Effector memory CD8-positive, alpha-beta T cell (primary cell): ENCODE measurements around the gene CABYR.

Experiments
- ATAC-seq: fragments of 150-1000 bp; cut with Tn5 transposase; replicated peaks from 2 replicates; pipeline ENCODE4 v1.10.0; 2021; ENCODE audit warnings: mild to moderate bottlenecking, moderate library complexity
- DNase-seq, 3 experiments: peaks; one replicate each; pipeline ENCODE4 v3.0.0; 2021
- H3K27ac Mint-ChIP-seq, 2 donors: one replicate each; pipeline ENCODE4 v1.8.0; 2022; ENCODE audit warnings: mild to moderate bottlenecking in 2 of 2, mixed read lengths in 2 of 2, moderate library complexity in 2 of 2
- H3K27me3 Mint-ChIP-seq, 2 donors: one replicate each; pipeline ENCODE4 v1.8.0; 2022; ENCODE audit warnings: mixed read lengths in 2 of 2
- H3K36me3 Mint-ChIP-seq: one replicate; pipeline ENCODE4 v1.8.0; 2022; ENCODE audit warnings: mild to moderate bottlenecking, moderate library complexity, mixed read lengths; ENCODE audit not compliant: insufficient read depth
- H3K4me1 Mint-ChIP-seq, 2 donors: one replicate each; pipeline ENCODE4 v1.8.0; 2022; ENCODE audit warnings: low read depth in 2 of 2, mixed read lengths in 2 of 2
- H3K4me3 Mint-ChIP-seq, 2 donors: one replicate each; pipeline ENCODE4 v1.8.0; 2022; ENCODE audit warnings: mild to moderate bottlenecking in 2 of 2, mixed read lengths in 2 of 2, moderate library complexity in 2 of 2
- H3K9me3 Mint-ChIP-seq, 2 donors: one replicate each; pipeline ENCODE4 v1.8.0; 2022; ENCODE audit warnings: mixed read lengths in 2 of 2
- total RNA-seq, 9 experiments: gene quantifications; one replicate each; lab custom pipeline; 2026; lab: John Stamatoyannopoulos, UW

CABYR gene
- total RNA-seq = 0.24 to 6.8 (median 2.0) reads per million in 9 experiments

DNA sequence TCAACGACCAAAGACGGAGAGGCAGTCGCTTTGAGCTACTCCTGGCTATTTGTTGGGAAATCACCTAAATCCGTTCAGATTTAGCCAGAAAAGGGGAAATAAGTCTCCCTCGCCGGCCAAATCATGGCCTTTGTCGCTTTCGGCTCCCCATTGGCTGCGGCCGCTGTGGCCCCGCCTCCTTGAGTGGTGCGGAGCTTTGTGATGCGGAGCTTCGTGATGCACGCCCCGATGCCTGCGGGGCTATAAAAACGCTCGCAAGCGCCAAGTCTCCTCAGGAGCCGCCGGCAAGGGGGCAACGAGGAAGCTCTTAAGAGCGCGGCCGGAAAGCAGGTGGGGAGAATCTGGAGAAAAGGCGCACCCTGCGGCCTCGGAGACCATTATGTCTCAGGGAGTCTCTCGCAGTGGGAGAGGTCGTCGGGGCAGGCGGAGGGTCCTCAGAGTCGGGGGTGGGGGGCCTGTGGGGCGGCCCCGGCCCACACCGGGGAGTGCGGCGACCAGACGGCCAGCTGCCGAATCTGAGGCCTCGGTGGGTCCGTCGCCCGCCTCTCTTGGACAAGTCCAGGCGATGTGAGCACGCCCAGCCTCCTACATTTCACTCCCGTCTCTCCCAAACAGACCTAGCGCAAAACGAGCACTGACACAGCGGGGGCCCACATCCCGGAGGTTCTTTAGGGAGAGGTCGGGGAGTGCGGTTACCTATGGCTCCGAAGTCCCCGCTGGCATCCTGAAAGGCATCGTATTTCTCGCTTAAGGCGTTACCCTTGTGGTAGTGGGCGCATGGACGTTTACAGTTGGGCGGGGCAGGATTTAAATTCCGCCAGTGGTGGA, at the start of gene CABYR:
TSS of gene CABYR (plus strand) at position 274 of the 828 bp plus-strand sequence. CDS start 4,053 bp downstream, outside the sequence.
- peak; percentile 93 for ATAC-seq
- H3K4me1 Mint-ChIP-seq = peaks cover 19 to 30% of the 10 kb centered on the region in 2 donors

DNA sequence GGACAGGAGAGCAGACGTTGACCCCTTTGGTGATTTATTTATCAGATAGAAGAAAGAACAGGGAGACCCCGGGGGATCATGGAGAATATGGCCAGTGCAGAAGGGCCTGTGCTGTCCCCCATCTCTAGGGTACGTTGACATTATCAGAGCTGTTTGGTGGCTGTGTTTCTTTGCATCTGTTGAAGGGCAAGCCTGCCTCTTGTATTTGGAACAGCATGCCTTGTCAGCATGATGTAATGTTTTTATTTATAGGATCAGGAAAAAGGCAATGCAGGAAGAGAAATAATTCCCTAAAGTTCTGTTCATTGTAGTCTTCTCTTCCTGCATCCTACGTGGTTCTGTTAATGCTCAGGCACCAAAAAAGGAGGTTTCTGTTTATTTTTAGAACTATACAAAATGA, 49.8 kb upstream of the CABYR start:
- H3K4me1 Mint-ChIP-seq = peaks cover 29 to 37% of the 10 kb centered on the region in 2 donors
- peak overlapping the region; percentile 66 to 70 for H3K27ac Mint-ChIP-seq
- ATAC-seq = no peak
- no peak for DNase-seq
- H3K36me3 Mint-ChIP-seq = peaks cover 71% of the 10 kb centered on the region
- no peak overlapping the region for H3K4me3 Mint-ChIP-seq
- no peaks in the 10 kb centered on the region for H3K27me3 Mint-ChIP-seq
- no peaks in the 10 kb centered on the region for H3K9me3 Mint-ChIP-seq

More for the DNA sequence above, at the start of gene CABYR:
- Mint-ChIP-seq H3K27ac (peak within 1 kb of the TSS; percentile 73 to 92), H3K4me3 (peak within 1 kb of the TSS; percentile 93 to 94), H3K36me3 (peaks cover 20% of the 10 kb centered on the region), H3K9me3 (no peaks in the 10 kb centered on the region), H3K27me3 (peaks cover 22 to 27% of the 10 kb centered on the region in 2 donors)
- DNase-seq = peak; percentile 58 to 64 (median 60)

DNA sequence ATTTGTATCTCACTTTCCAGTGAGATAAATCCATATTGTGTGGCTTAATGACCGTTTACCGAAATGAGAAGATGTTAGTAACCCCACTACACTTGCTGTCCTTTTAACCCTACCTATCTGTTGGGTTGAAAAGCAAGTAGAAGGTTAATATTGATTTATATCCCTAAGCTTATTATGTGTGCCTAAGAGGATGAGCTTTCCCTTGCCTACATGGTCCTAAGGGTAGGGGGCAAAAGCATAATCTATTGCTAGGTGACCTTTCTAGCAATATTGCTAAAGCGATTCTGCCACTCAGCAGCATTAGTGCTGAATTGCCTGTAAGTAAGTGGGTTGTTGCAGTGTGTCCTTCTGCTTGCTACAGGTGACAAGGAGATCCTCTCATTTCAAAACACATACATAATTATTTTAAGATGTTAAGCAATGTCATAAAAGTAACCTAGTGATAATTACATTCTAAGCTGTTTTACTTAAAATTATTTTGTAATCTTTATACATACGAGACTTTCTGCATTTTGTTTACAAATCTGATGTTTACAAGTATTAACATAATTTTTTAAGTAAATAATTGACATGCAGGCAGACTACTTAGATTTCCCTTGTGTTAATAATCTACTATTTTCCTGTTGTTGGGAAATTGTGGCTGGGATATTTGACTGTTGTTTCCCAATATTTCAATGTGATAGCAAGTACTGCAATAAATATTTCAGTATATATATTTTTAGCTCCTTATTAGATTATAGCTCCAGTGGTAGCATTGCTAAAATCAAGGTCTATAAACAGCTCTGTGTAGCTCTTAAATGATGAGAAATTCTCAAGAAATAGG, 49.1 kb upstream of the CABYR start:
- H3K36me3 Mint-ChIP-seq = peaks cover 64% of the 10 kb centered on the region
- no peaks in the 10 kb centered on the region for H3K9me3 Mint-ChIP-seq
- H3K27ac Mint-ChIP-seq = peak overlapping the region; percentile 66 to 70
- ATAC-seq = no peak
- peaks cover 35 to 44% of the 10 kb centered on the region in 2 donors for H3K4me1 Mint-ChIP-seq
- DNase-seq = no peak
- H3K27me3 Mint-ChIP-seq = no peaks in the 10 kb centered on the region
- H3K4me3 Mint-ChIP-seq = no peak overlapping the region

DNA sequence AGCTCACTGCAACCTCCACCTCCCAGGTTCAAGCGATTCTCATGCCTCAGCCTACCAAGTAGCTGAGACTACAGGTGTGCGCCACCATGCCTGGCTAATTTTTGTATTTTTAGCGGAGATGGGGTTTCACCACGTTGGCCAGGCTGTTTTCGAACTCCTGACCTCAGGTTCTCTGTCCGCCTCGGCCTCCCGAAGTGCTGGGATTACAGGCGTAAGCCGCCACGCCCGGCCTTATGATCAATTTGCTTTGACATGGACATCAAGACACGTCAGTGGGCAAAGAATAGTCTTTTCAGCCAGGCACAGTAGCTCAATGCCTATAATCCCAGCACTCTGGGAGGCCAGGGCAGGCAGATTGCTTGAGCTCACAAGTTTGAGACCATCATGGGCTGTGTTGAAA, 48.0 kb upstream of the CABYR start:
- peak overlapping the region; percentile 15 to 51 for H3K27ac Mint-ChIP-seq
- H3K9me3 Mint-ChIP-seq = no peaks in the 10 kb centered on the region
- peaks cover 64% of the 10 kb centered on the region for H3K36me3 Mint-ChIP-seq
- no peak overlapping the region for H3K4me3 Mint-ChIP-seq
- no peak for ATAC-seq
- no peaks in the 10 kb centered on the region for H3K27me3 Mint-ChIP-seq
- peaks cover 34 to 40% of the 10 kb centered on the region in 2 donors for H3K4me1 Mint-ChIP-seq
- no peak for DNase-seq

- no peaks in the 10 kb centered on the region for H3K9me3 Mint-ChIP-seq
- peak overlapping the region; percentile 26 to 70 for H3K27ac Mint-ChIP-seq
- no peak overlapping the region for H3K4me3 Mint-ChIP-seq
- DNase-seq = no peak
- peaks cover 17 to 20% of the 10 kb centered on the region in 2 donors for H3K4me1 Mint-ChIP-seq
- ATAC-seq = no peak
- peaks cover 45% of the 10 kb centered on the region for H3K36me3 Mint-ChIP-seq
- no peaks in the 10 kb centered on the region for H3K27me3 Mint-ChIP-seq
These were observed 44.3 kb upstream of the CABYR start for GRCh38 chr18:24094561-24094960.

GRCh38 chr18:24095976-24096375, 42.9 kb upstream of the CABYR start:
- no peak overlapping the region for H3K4me3 Mint-ChIP-seq
- ATAC-seq (no peak), DNase-seq (no peak)
- H3K36me3 Mint-ChIP-seq = peaks cover 46% of the 10 kb centered on the region
- no peaks in the 10 kb centered on the region for H3K9me3 Mint-ChIP-seq
- H3K27ac Mint-ChIP-seq = peak overlapping the region in 1 of 2 donors; percentile 70
- peaks cover 20 to 22% of the 10 kb centered on the region in 2 donors for H3K4me1 Mint-ChIP-seq
- H3K27me3 Mint-ChIP-seq = no peaks in the 10 kb centered on the region

DNA sequence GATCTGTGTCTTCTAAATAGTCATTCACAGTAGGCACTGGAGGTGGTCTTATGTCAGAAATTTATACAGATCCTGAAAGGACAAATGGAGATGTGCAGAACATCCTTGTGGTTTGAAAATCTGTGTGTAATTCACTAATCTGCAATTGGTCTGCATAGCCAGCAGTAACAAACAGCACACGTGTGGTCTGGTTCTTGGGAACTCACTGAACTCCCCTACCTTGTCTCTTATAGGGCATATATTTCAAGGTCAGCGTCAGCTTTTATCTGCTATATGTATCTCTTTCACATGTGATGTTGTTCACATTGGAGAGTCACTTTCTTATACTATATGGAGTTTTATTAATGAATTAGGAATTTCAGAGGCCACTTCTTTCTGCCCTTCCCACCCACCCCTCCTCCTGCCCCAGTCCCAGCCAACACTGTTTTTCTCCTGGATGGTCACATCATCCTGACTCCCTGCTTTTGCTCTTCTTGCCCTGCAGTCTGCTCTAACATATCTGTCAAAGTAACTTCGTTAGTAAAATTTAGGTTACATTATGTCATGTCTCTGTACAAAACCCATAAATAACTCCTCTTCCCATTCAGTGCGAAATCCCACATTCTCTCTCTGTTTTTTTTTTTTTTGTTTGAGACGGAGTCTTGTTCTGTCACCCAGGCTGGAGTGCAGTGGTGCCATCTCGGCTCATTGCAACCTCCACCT, 35.4 kb upstream of the CABYR start:
- H3K4me1 Mint-ChIP-seq = peaks cover 22 to 25% of the 10 kb centered on the region in 2 donors
- H3K4me3 Mint-ChIP-seq = no peak overlapping the region
- DNase-seq (no peak), ATAC-seq (no peak)
- no peaks in the 10 kb centered on the region for H3K27me3 Mint-ChIP-seq
- no peaks in the 10 kb centered on the region for H3K9me3 Mint-ChIP-seq
- peaks cover 54% of the 10 kb centered on the region for H3K36me3 Mint-ChIP-seq
- H3K27ac Mint-ChIP-seq = peak overlapping the region in 1 of 2 donors; percentile 38

DNA sequence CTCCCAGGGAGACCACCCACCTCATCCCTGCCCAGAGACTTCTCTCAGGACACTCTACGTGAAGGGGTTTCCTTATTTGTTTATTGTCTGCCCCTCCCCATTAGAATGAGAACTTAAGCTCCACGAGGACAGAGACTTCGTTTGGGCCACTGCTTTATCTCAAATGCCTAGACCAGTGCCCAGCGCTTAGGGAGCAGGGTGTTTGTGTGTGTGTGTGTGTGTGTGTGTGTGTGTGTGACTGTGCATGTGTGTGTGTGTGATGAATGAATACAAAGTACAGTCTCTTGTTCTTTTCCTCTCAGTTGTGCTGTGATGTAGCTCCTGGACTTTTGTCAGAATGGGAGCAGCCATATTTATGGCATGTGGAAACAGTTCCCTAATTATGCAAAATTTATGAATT, 34.4 kb upstream of the CABYR start:
- Mint-ChIP-seq H3K27ac (peak overlapping the region in 1 of 2 donors; percentile 89), H3K4me3 (no peak overlapping the region)

DNA sequence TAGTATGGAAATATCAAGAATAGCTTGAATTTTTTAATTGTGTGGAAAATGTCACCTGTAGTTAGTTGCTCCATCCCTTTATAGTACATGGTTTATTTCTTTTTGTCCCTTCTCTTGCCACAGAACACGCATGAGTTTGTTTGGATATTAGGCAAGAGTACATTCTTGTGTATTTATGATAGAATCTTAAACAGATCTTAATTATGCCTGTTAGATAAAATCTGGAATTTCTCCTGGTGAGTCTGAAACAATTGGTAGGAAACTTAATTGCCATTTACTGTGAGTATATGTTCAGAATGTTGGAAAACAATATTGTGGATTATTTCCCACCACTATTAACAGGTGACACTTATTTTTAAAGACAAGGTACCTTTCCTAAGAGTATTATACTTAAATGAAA, 30.2 kb upstream of the CABYR start:
- Mint-ChIP-seq H3K36me3 (peaks cover 41% of the 10 kb centered on the region), H3K27me3 (no peaks in the 10 kb centered on the region), H3K27ac (peak overlapping the region in 1 of 2 donors; percentile 41), H3K9me3 (no peaks in the 10 kb centered on the region), H3K4me1 (peaks cover 31 to 33% of the 10 kb centered on the region in 2 donors), H3K4me3 (no peak overlapping the region)
- no peak for DNase-seq
- no peak for ATAC-seq

More for the DNA sequence above, 34.4 kb upstream of the CABYR start:
- ATAC-seq (no peak), DNase-seq (no peak)
- peaks cover 22 to 23% of the 10 kb centered on the region in 2 donors for H3K4me1 Mint-ChIP-seq
- peaks cover 60% of the 10 kb centered on the region for H3K36me3 Mint-ChIP-seq
- no peaks in the 10 kb centered on the region for H3K9me3 Mint-ChIP-seq
- H3K27me3 Mint-ChIP-seq = no peaks in the 10 kb centered on the region

DNA sequence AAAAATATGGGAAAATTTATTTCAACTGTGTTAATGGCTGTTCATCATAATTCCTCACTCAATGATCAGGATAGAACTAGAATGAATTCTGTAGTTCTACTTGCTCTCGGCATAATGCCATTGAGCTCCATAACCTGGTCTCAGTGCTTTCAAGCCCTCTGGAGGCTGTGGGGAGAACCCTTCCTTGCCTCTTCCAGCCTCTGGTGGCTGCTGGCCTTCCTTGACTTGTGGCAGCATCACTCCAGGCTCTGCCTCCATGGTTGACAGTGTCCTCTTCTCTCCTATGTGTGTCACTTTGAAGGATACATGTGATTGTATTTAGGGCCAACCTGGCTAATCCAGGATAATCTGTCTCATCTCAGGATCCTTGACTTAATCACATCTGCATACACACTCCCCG, 26.9 kb upstream of the CABYR start:
- Mint-ChIP-seq H3K27ac (peak overlapping the region; percentile 74 to 83), H3K36me3 (peaks cover 59% of the 10 kb centered on the region)

DNA sequence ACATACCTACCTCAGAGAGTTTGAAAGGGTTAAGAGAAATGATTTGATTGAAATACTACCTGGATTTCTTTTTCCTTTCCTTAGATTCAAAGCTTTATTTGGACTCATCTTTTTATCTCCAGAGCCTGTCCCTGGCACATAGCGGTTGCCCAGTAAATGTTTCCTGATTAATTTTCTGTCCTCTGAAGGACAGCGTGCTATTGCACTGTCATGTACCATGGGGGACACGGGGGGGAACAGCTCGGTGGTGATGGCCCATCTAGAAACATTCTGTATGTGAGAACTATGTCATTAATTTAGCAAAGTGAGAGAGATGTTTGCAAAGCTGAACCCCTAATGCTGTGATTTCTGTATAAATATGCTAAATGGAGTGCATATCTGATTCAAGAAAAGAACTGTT, 26.4 kb upstream of the CABYR start:
- H3K4me3 Mint-ChIP-seq = no peak overlapping the region
- ATAC-seq = no peak
- H3K4me1 Mint-ChIP-seq = peaks cover 33 to 37% of the 10 kb centered on the region in 2 donors
- H3K27ac Mint-ChIP-seq = peak overlapping the region; percentile 74 to 83
- DNase-seq = no peak
- no peaks in the 10 kb centered on the region for H3K9me3 Mint-ChIP-seq
- no peaks in the 10 kb centered on the region for H3K27me3 Mint-ChIP-seq
- peaks cover 62% of the 10 kb centered on the region for H3K36me3 Mint-ChIP-seq

More for the DNA sequence above, 26.9 kb upstream of the CABYR start:
- DNase-seq (no peak), ATAC-seq (no peak)
- H3K4me3 Mint-ChIP-seq = no peak overlapping the region
- no peaks in the 10 kb centered on the region for H3K9me3 Mint-ChIP-seq
- peaks cover 35 to 40% of the 10 kb centered on the region in 2 donors for H3K4me1 Mint-ChIP-seq
- H3K27me3 Mint-ChIP-seq = no peaks in the 10 kb centered on the region

GRCh38 chr18:24112874-24113615, 25.8 kb upstream of the CABYR start:
- Mint-ChIP-seq H3K27ac (peak overlapping the region; percentile 74 to 83), H3K4me1 (peaks cover 30 to 36% of the 10 kb centered on the region in 2 donors), H3K27me3 (no peaks in the 10 kb centered on the region), H3K4me3 (no peak overlapping the region), H3K36me3 (peaks cover 61% of the 10 kb centered on the region), H3K9me3 (no peaks in the 10 kb centered on the region)
- DNase-seq (no peak), ATAC-seq (no peak)
